CD4-positive, alpha-beta T cell treated with Interleukin-10 for 1 hour (primary cell): ENCODE measurements around the gene MGAT5.

Source experiments
- DNase-seq: peaks from one replicate; pipeline ENCODE4 v3.0.0-alpha.2; 2020

Gene MGAT5

DNA sequence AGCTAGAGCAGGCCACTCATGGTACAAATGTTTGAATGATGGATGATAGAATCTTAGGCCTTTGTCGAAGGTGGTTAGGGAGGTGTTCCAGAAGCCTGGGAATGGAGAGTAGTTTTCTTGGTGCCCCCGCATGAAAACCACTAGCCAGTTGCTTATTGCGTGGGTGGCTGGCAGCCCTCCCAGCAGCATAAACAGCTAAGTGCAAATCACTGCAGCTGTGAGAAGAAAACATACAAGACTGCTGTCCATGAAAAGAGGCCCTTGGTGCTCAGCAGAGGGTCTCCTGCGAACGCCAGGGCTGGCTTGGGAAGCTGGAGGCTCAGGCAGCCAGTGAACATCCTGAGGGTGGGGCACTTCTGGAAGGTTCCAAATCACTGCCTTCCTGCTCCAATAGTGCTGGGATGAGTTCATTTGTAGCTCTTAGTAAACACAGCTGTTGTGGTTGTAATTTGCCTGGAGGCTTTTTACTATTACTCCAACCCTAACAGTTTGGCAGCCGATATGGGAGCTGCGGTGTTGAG, 118.8 kb downstream of the MGAT5 start:
- no peak for DNase-seq

DNA sequence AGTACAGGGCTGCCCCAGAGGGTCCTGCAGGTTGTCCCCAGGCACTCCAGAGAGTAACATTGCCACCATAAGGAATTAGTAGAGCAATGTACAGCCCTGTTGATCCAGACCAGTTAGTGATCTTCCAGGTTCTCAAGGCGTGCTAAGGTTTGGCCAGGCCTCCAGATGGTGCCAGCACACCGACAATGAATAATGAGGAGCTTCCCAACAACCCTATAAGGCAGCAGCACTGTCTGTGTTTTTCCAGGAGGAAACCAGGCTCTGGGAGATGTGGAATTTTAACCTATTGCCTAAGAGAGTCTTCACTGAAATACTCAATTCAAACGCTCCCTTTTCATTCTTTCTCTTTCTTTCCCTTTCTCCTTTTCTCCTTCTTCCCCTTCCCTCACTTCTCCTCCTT, 122.1 kb downstream of the MGAT5 start:
- no peak for DNase-seq

DNA sequence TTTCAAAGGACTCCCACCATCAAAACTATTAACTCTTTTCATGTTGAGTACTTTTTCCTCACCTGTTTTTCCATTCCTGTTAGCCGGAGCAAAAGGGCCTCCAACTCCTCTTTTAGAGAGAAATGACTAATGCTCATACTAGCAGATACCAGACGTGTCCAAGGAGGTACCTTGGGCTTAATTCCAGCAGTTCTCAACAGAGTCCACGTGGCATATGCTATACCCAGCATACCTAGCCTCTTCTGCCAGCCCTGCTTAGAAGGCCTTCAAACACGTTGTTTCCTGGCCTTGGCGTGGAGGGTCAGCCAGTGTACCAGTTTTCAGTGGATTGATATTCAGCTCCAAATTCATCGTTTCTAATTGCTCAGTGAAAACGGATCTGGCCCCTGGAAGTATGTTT, 123.9 kb downstream of the MGAT5 start:
- DNase-seq, result no peak

DNA sequence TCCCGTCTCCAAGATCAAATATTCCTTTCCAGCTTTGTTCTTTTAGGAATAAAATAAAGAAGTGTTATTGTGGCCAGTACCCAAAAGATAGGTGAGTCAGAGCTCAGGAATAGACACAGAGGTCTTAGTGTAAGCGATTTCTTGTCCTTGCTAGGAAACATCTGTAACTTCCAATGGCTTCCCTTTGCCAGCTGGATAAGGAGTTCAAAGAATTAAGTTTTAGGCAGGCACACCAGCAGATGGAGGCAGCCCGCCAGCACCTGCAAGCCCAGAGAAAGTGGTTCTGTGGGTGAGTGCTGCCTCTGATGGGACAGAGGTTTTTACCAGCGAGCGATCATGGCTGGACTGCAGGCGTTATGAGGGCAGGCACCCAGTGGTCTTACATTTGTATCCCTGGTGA, 125.4 kb downstream of the MGAT5 start:
- no peak for DNase-seq

DNA sequence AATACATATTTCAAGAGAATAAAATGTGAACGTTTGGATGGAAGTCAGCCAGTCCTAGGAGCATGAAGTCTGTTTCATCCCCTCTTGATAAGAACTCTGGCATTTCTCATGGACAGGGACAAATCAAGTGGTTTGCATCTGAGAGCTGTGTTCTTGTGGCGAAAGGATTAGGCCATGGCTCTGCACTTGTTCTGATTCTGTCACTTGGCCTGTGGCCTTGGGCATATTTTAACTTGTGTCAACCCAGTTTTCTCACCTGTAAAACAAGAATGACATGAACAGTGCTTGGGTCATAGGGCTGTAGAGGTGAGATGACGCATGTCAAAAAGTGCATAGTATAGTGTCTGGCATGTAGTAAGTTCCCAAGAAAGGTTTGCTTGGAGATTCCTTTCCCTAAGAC, 125.8 kb downstream of the MGAT5 start:
- DNase-seq, result no peak

DNA sequence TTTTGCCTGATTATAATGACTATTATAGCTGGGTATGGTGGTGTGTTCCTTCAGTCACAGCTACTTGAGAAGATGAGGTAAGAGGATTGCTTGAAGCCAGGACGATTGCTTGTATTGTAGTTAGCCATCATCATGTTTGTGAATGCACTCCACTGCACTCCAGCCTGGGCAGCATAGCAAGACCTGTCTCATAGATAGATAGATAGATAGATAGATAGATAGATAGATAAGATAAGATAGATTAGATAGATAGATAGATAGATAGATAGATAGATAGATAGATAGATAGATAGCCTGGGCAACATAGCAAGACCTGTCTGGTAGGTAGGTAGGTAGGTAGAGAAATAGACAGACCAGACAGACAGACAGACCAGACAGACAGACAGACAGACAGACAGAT, 127.3 kb downstream of the MGAT5 start:
- no peak for DNase-seq

DNA sequence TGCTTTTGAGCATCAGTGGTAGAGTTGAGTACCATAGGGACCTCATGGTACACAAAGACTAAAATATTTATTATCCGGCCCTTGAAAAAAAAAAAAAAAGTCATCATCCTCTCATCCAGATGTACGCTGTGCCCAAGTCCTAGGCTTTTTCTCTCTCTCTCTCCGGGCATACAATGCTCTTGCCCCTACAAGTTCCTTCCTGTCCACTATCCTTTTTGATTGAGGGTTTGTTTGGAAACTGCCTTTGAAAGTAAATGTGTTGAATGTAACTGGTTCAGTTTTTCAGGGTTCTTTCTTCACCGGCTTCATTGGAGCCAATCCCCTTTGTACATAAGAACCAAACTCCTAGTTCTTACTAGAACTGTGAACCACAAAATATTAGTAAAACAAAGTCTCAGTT, 130.3 kb downstream of the MGAT5 start:
- DNase-seq, result no peak

DNA sequence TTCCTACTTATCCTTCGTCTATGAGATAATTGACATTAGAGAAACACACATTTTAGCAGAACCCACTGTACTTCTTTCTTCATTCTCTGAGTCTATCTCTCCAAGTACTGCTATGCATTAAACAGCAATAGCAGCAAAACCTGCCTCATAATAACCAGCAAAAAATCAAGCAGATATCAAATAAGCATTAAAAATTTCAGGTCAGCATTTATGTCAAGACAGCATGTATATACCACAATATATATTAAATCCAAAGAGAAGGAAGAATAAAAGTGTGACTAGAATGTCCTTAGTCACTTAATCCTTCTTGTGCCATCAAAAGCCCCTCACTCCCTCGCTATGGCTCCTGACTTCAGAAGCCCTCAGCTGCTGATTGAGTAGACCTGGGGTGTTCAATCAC, 131.3 kb downstream of the MGAT5 start:
- no peak for DNase-seq

DNA sequence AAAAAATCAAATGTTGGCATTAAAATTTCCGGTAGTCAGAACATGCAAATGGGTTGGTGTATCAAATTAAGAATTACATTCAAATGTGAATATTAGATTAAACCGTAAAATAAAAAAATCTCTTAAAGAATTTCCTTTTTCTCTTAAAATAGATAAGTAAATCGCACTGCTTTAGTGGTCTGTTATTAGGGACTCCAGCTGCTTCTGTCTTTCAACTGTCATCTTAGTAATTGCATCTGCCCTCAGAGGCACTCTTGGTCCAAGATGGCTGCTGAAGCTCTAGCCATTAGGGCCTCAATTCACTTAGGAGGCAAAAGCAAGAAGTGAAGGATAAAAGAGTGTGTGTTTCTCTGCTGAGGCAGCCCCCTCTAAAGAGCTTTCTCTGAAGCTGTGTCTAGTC, 132.4 kb downstream of the MGAT5 start:
- no peak for DNase-seq

DNA sequence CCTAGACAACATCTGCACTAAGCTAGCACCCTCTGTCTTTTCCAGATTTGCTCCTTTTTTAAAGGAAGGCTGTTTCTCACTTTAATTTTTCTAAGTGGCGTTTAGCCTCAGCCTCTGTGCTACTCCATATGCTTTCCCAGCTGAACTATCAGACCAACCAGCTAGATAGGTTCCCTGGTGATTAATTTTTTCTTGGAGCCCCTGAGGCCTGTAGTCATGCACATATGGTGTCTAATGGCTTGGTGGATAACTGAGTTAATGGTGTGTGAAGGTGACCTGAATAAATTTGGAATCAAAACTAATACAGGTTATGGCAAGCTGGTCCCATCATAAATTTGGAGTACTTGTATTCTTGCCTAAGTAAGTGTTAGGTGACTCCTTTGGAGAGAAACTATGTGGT, 135.5 kb downstream of the MGAT5 start:
- DNase-seq, result no peak

DNA sequence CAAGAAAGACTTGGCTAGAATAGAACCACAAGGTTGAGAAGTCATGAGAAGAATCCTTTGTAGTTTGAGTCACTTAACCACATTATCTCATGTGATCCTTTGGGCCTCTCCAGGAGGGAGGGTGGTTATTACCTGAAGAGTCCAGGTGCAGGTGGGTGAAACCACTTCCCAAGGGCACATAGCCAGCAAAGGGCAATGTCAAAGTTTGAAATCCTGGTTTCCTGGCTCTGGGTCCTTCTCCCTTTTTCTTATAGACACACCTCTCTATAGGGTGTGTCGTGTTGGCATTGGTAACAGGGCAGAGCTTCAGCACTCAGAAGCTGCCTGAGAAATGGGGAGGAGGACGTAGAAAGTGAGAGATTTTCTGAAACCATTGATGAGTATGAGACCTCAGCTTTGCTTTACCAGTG, 137.9 kb downstream of the MGAT5 start:
- DNase-seq, result no peak

DNA sequence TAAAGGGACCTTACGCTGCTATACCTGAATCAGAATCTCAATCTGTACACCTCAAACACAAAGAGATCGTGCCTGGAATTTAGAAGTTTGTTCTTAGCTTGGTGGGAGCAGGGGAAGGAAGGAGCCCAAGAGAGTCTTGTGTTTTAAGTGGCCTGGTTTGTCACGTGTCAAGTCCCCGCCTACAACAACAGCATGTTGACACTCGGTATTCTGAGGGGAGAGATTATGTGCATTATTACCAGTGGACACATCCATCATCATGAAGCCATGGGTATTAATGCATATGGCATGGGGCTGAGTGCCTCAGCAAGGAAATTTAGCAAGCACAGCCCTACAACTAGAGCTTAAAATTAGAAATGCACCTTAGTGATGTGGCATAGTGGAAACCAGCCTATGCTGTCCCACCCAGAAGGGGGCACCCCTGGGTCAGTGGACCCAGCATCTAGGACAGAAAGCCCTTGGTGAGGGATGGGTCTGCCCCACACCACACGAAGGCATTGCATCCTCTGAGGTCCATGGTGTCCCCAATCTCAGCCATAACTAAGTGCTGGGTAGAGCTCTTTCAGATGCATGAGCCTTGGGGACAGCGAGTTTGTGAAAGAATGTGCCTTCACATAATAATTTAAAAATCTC, 138.7 kb downstream of the MGAT5 start:
- DNase-seq, result no peak

DNA sequence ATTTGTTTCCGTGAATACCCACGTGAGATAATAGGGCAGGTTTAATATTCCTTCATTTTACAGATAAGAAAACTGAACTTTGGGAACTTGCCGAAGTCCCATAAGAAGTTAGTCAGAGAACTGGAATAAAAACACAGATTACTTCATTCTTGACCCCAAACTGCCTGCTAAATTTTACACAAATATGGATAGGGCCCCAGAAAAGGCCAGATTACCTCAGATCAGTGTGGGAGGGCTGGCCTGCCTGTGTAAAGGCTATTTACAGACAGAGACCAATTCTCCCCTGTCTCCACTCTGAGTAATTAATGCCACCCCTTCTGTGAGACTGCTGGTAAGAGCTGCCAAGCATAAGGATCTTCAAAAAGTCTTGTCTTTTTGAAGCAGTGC, 139.2 kb downstream of the MGAT5 start:
- no peak for DNase-seq

DNA sequence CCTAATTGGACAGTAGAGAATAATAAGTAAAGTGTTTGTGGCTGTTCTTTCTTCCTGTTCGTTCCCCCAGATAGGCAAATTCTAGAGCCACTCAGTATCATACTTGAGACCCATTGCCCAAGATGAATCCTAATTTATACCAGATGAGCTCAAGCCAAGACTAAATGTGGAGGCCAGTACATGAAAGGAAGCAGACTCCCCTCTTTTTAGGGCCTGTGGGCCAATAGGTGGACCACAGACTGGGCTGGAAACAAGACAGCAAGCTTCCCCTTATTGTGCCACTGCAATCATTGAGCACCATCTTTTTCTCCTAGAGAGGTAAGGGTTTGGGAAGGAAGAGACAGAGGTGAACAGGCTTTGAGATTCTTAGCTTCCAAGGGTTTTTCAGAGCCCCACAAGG, 141.9 kb downstream of the MGAT5 start:
- DNase-seq, result no peak

DNA sequence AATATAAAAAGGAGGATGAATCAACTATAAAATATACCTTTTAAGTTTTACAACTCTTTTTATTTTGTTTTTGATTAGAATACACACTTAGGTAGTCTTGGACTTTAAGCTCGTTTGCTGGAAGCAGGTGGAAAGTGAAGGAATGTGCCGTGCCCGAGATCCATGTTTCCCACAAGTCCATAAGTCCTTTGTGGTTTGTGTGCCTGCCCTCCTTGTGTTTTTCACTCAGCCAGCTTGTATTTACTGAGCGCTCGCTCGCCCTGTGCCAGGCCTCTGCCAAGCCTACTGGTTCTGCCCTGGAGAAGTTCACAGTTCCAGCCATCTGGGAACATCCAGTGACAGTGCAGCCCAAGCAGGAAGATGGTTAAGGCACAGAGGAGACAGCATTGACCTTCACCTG, 142.6 kb downstream of the MGAT5 start:
- DNase-seq, result no peak

DNA sequence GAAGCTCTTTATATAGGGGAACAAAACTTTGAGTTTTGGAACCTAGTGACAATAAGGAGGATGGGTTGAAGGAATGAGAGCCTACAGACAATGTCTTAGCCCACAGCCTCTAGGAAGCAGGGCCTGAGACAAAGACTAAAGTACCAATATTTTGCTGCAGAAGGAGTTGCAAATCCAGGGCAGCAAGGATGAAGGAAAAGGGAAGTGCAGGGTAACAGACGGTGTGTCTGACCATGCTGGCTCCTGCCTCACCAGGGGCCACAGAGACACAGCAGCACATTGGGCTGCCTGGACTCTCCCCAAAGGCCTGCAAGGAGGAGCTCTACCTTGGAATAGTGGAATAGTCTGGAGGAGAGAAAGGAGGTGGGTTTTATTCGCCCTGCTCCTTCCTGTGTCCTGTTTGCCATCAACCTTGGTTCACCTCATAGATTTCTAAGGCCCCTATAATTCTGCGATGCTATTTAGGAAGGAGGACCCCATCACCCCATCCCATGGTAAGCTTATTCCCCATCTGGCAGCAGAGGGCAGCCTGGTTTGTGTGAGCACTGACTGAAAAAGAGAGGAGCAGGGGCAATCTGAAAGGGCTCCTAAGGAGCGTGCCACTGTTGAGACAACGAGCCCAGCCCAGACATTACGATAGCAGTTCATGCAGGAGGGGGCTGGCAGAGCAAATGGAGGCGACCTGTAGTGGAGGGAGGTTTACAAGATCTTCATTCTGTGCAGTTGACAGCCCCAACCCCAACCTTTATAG, 143.4 kb downstream of the MGAT5 start:
- DNase-seq, result no peak

DNA sequence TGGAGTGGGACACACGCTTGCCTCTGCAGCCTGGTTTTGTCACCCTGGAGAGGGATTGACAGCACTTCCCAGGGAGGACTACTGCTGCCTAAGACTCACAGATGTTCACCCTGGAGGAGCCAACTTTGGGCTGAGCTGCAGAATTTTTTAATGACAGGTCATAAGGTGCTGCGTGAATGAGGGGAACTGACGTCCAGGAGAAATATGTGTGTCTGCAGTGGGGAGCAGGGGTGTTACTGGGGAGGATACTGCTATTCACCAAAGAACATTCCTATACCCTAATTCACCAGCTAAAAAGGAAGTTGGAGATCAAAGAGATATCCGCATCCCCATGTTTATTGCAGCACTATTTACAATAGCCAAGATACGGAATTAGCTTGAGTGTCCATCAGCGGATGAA, 144.4 kb downstream of the MGAT5 start:
- DNase-seq, result no peak

DNA sequence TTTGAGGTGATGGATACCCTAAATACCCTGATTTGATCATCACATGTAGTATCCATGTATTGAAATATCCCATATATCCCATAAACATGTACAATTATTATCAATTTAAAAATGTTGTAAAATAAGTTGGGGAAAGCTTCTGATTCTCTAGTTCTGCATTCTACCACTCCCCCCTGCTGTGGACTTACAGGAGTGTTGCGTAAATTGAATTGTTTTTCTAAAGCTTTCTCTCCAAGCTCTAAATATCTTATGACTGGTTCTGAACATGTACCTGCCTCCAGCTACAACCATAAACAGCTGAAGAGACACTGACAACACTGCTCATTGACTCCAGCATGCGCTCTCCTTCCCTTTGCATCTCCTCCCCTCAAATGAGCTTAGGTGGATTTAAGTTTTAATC, 145.2 kb downstream of the MGAT5 start:
- no peak for DNase-seq

DNA sequence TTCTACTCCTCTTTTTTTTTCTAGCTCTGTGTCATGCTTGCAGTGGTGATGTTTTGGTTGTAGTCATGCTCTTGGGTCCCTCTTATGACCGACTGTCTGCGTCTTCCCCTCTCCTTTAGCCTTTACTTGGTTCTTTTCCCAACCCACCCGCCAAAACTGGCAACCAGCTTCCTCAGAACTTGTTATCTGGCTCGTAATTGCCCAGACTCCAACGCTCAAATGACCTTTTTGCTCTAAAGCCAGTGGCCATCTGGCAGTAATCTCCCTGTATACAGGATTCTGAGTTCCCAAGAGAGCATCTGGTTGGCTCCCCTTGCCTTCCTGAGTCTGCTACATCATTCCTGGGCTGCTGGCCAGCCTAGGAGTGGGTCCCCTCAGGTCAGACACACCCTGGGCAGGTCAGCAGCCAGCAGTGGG, 147.2 kb downstream of the MGAT5 start:
- DNase-seq, result no peak

DNA sequence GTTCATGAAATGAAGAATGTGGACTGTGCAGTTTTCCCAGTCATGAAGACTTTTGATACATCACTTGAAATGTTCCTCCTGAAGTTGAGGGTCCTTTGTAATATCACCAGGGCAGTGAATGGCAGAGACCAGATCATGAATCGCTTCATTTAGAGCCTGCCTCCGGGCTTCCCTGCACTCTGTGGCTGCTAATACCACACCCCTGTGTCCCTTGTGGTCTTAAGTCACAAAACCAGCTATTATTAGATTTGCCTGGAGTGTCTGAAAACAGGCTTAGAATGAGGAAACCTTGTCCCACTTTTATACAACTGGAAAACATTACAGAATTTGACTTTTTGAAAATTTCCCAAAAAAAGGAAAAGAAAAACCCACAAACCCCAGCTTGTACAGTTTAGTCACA, 147.9 kb downstream of the MGAT5 start:
- DNase-seq, result no peak

DNA sequence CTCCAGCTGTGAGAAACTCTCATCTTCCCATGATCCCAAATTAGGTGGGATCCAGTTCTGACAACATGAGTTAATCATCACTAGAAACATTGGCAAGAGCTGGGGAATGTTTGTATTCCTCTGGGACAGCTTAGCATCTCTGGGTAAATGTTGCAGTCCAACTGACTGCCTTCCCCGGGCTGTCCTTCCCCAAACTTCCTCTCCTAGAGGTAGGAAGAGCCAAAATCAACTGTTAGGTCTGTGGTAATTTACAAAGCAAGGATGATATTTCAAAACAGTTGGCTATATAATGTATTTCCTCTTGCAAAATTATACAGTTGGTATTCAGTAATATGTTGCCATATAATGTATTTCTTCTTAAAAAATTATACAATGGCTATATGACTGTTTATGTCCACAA, 148.5 kb downstream of the MGAT5 start:
- DNase-seq, result no peak

DNA sequence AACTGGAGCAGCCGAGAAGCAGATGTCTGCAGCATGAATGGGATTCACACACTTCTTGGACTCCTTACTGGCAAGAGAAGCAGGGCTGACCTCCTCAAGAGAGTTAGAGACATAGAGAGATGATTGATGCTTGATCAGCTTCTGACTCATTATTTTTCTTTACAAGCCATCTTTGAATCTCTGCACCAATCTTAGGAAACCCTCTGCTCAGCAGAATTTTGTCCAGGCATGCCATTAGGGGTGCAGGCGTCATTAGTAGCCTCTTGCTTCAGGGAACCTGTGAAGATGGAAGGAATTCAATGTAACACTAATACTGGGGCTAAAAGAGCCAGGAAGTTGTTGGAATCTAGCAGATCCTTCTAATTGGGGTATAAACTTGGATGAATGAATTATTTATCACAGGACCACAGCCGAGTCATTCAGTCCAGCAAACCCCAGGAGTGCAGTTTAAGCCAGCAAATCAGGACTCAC, 151.8 kb downstream of the MGAT5 start:
- DNase-seq, result no peak

DNA sequence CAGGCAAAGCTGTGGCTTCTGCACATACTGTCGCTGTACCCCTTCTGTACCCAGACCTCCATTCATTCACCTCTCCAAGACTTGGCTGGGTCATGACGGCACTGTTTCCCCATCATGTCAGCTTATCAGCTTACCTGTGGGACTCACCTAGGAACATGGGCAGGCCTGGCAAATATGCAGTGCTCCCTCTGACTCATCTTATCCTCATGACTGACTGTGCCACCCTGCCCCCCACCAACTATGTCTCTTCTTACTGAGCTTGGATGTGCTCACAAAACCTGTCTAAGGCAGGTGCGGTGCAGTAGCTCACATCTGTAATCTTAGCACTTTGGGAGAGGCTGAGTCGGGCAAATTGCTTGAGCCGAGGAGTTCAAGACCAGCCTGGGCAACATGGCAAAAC, 152.4 kb downstream of the MGAT5 start:
- DNase-seq, result no peak

DNA sequence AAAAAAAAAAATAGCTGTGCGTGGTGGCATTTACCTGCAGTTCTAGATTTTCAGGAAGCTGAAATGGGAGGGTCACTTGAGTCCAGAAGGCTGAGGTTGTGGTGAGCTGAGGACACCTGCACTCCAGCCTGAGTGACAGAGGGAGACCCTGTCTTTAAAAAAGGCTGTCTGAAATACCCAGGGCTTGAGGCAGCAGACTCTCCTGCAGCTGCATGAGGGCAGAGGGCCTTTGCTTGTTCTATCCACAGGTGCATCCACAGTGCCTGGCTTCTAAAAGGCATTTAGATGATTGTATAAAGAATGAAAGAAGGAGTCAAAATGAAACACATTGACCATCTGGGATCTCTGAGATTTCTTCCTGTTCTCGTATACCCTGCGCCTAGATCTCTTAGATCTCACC, 152.9 kb downstream of the MGAT5 start:
- no peak for DNase-seq
